ENCODE data around the gene KMT2B. TPM values are rescaled to one million over a fixed set of nuclear protein-coding genes. Genes with fewer than 3 reads are reported as not detected.

Gene KMT2B
- total RNA-seq, 1 experiment from 2014 or later, result 66.6 TPM

GRCh38 chr19:35703343-35703742, 14.5 kb upstream of the KMT2B start:
- Mint-ChIP-seq H3K27me3 (ENCODE audit: low read depth) (peaks cover 44% of the 10 kb centered on the region), H3K36me3 (no peaks in the 10 kb centered on the region), H3K4me1 (no peaks in the 10 kb centered on the region; the same call in 1 of the 2 replicates), H3K9me3 (peaks cover 5% of the 10 kb centered on the region), H3K27ac (no peak overlapping the region), H3K4me3 (peak overlapping the region; percentile 85; the same call in 1 of the 2 replicates)
- TF ChIP-seq MXD4 (CRISPR knock-in tag; IDR thresholded peaks at IDR 0.05; ENCODE audit: borderline replicate concordance), result no peak
- TF ChIP-seq NFYB (CRISPR knock-in tag; conservative IDR thresholded peaks at IDR 0.05; ENCODE audit: low read depth), result peak; percentile 64
- POLR2A ChIA-PET, result interaction anchor here (1.3 to 3.1 kb wide), 3 partner anchors 10 to 146 kb away, joined by 4 to 14 read pairs (median 4); no protein-coding TSS in a partner anchor
- ATAC-seq (no peak; the same call in 1 of the 2 replicates), DNase-seq (ENCODE audit: low spot score) (peak; percentile 45)
- CTCF ChIA-PET, result interaction anchor here (1.0 to 2.8 kb wide), 9 partner anchors 9 to 154 kb away, joined by 3 to 16 read pairs (median 8); partner anchors contain the start of gene COX6B1

- Mint-ChIP-seq H3K36me3 (no peaks in the 10 kb centered on the region), H3K9me3 (peaks cover 5% of the 10 kb centered on the region), H3K27me3 (ENCODE audit: low read depth) (peaks cover 46% of the 10 kb centered on the region), H3K4me1 (no peaks in the 10 kb centered on the region; the same call in 1 of the 2 replicates), H3K27ac (no peak within 1 kb of the TSS), H3K4me3 (no peak within 1 kb of the TSS)
- ATAC-seq, result peak; percentile 54
- DNase-seq (ENCODE audit: low spot score), result peak; percentile 83
- ChIA-PET POLR2A (interaction anchor here (3.1 kb wide), 1 partner anchor 9 kb away, joined by 14 read pairs; no protein-coding TSS in a partner anchor), CTCF (interaction anchor here (1.2 to 2.8 kb wide), 3 partner anchors 10 to 146 kb away, joined by 4 to 16 read pairs (median 15); no protein-coding TSS in a partner anchor)
- TF ChIP-seq PREB (CRISPR knock-in tag; IDR thresholded peaks at IDR 0.05; ENCODE audit: borderline replicate concordance), result peak; percentile 29; the same call in 1 of the 2 replicates
- TF ChIP-seq HMGXB4 (CRISPR knock-in tag; IDR thresholded peaks at IDR 0.05), result peak; percentile 71; the same call in 1 of the 2 replicates
- TF ChIP-seq GABPB1 (CRISPR knock-in tag; IDR thresholded peaks at IDR 0.05), result no peak
- 0 out of 2 replicates have a peak, but pooled peaks have one; percentile 35 for TF ChIP-seq ELF4 (CRISPR knock-in tag; IDR thresholded peaks at IDR 0.05; ENCODE audit: low read depth)
- peak; percentile 93; the same call in 1 of the 2 replicates for TF ChIP-seq ZNF219 (CRISPR knock-in tag; IDR thresholded peaks at IDR 0.05; ENCODE audit: borderline replicate concordance)
- peak; percentile 88; the same call in 1 of the 2 replicates for TF ChIP-seq ATF1 (CRISPR knock-in tag; IDR thresholded peaks at IDR 0.05)
- peak; percentile 93 for TF ChIP-seq E2F5 (CRISPR knock-in tag; IDR thresholded peaks at IDR 0.05)
- TF ChIP-seq ZNF317 (CRISPR knock-in tag; IDR thresholded peaks at IDR 0.05; ENCODE audit: borderline replicate concordance, low read depth), result no peak; the same call in 1 of the 2 replicates
- TF ChIP-seq USF2 (CRISPR knock-in tag; IDR thresholded peaks at IDR 0.05), result peak; percentile 79
- no peak for TF ChIP-seq PRRX2 (CRISPR knock-in tag; IDR thresholded peaks at IDR 0.05)
- no peak for TF ChIP-seq GRHL2 (CRISPR knock-in tag; IDR thresholded peaks at IDR 0.05; ENCODE audit: insufficient replicate concordance, severe bottlenecking)
- TF ChIP-seq KAT7 (CRISPR knock-in tag; IDR thresholded peaks at IDR 0.05; ENCODE audit: borderline replicate concordance), result no peak
- TF ChIP-seq NFATC4 (CRISPR knock-in tag; IDR thresholded peaks at IDR 0.05), result no peak
- TF ChIP-seq E2F1 (CRISPR knock-in tag; IDR thresholded peaks at IDR 0.05), result peak; percentile 92
- peak; percentile 83; the same call in 1 of the 2 replicates for TF ChIP-seq IRF1 (CRISPR knock-in tag; IDR thresholded peaks at IDR 0.05)
- TF ChIP-seq ZNF423 (CRISPR knock-in tag; IDR thresholded peaks at IDR 0.05), result no peak
- no peak for TF ChIP-seq HMGA2 (CRISPR knock-in tag; IDR thresholded peaks at IDR 0.05)
- peak; percentile 36; the same call in 1 of the 2 replicates for TF ChIP-seq ZNF263 (CRISPR knock-in tag; IDR thresholded peaks at IDR 0.05; ENCODE audit: low read depth)
- no peak for TF ChIP-seq ZNF425 (CRISPR knock-in tag; conservative IDR thresholded peaks at IDR 0.05)
- TF ChIP-seq TP53 (CRISPR knock-in tag; IDR thresholded peaks at IDR 0.05), result peak; percentile 89; the same call in 1 of the 2 replicates
- no peak; the same call in 1 of the 2 replicates for TF ChIP-seq NR3C1 (CRISPR knock-in tag; conservative IDR thresholded peaks at IDR 0.05; ENCODE audit: low read depth)
- peak; percentile 61; the same call in 1 of the 2 replicates for TF ChIP-seq CREM (CRISPR knock-in tag; IDR thresholded peaks at IDR 0.05)
- TF ChIP-seq OVOL2 (CRISPR knock-in tag; IDR thresholded peaks at IDR 0.05; ENCODE audit: borderline replicate concordance), result no peak
Observed at GRCh38 chr19:35704218-35704617, 13.6 kb upstream of the KMT2B start, which contains the start of gene ZBTB32. Gene ZBTB32, plus strand, starts transcription at chr19:35704558. Its CDS starts 10,069 bp downstream, at chr19:35714627.
